BJ (cell line): ENCODE data around the gene RNF208. TPM values are rescaled to one million over a fixed set of nuclear protein-coding genes. Genes with fewer than 3 reads are reported as not detected.
A peak's percentile ranks its signal among the peaks of the same experiment; 100 is the strongest.

Experiments
- CTCF ChIA-PET: fragments of 350-600 bp; formaldehyde crosslinking; extraction: SDS; loops from one replicate; lab custom pipeline; 2021; ENCODE audit warnings: antibody characterized with exemption, inconsistent platforms; lab: Yijun Ruan, JAX
- POLR2A ChIA-PET: fragments of 300-600 bp; sonication (Branson Sonifier 250); formaldehyde crosslinking; extraction: SDS; loops from one replicate; lab custom pipeline; 2021; ENCODE audit warnings: antibody characterized with exemption; lab: Charles Lee
- DNase-seq: peaks from one replicate; pipeline ENCODE4 v3.0.0-alpha.2; 2011; ENCODE audit warnings: low read depth
- H3K27me3 ChIP-seq: 2 replicates; pipeline ENCODE4 v1.6.0; 2011; ENCODE audit warnings: low read length; ENCODE audit not compliant: control insufficient read depth, insufficient read depth
- H3K36me3 ChIP-seq: 2 replicates; pipeline ENCODE4 v1.5.1; 2011; ENCODE audit warnings: low read length; ENCODE audit not compliant: control insufficient read depth, insufficient read depth
- H3K4me3 ChIP-seq: 2 replicates; pipeline ENCODE4 v1.5.1; 2011; ENCODE audit warnings: low read depth, mild to moderate bottlenecking, control low read depth, low read length
- polyA plus RNA-seq: library from polyadenylated mRNA; depleted of rRNA; stranded (reverse); fragments of >200 nt; gene quantifications from 2 replicates; pipeline ENCODE4 v1.2.3, GENCODE V29; 2011
- TF ChIP-seq, protein P1 (sequence below): IDR thresholded peaks from 2 replicates; pipeline ENCODE4 v1.5.1; 2011; ENCODE audit warnings: low read depth, mild to moderate bottlenecking, control low read depth, inconsistent platforms, low read length, moderate library complexity; ENCODE audit not compliant: insufficient read depth

Gene RNF208
- polyA plus RNA-seq, 1 experiment = 0.39 TPM

DNA sequence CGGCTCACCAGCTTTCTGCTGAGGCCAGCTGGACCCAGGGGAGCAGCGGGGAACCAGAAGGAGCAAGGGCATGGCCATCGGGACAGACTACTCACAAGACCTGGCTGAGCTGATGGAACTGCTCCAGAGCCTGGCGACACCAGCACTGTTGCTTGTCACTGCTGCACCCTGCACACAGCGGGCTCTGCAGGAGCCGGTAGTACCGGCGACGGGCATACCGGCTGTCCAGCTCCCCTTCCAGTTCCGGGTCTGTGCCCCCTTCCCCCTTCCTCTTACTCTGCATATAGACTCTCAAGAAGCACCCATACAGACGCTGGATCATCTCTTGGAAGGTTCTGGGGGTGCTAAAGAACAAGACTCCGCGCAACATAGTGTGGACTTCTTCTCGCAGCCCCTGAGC lies 34.7 kb downstream of the RNF208 start:
- POLR2A ChIA-PET = no interaction called here
- peaks cover 43% of the 10 kb centered on the region for H3K36me3 ChIP-seq
- CTCF ChIA-PET = interaction anchor here (0.8 to 1.4 kb wide), 4 partner anchors 10 to 359 kb away, joined by 3 to 5 read pairs (median 4); partner anchors contain the start of gene TMEM210
- peak overlapping the region; percentile 98 for H3K4me3 ChIP-seq
- no peak for DNase-seq
- no peaks in the 10 kb centered on the region for H3K27me3 ChIP-seq
- TF ChIP-seq, protein P1, sequence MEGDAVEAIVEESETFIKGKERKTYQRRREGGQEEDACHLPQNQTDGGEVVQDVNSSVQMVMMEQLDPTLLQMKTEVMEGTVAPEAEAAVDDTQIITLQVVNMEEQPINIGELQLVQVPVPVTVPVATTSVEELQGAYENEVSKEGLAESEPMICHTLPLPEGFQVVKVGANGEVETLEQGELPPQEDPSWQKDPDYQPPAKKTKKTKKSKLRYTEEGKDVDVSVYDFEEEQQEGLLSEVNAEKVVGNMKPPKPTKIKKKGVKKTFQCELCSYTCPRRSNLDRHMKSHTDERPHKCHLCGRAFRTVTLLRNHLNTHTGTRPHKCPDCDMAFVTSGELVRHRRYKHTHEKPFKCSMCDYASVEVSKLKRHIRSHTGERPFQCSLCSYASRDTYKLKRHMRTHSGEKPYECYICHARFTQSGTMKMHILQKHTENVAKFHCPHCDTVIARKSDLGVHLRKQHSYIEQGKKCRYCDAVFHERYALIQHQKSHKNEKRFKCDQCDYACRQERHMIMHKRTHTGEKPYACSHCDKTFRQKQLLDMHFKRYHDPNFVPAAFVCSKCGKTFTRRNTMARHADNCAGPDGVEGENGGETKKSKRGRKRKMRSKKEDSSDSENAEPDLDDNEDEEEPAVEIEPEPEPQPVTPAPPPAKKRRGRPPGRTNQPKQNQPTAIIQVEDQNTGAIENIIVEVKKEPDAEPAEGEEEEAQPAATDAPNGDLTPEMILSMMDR = no peak

- Histone ChIP-seq H3K36me3 (peaks cover 42% of the 10 kb centered on the region), H3K27me3 (no peaks in the 10 kb centered on the region), H3K4me3 (no peak overlapping the region)
- ChIA-PET POLR2A (no interaction called here), CTCF (no interaction called here)
- TF ChIP-seq, protein P1 = no peak
- DNase-seq = no peak
Measured at GRCh38 chr9:137186385-137186784, 35.7 kb downstream of the RNF208 start.

- POLR2A ChIA-PET = no interaction called here
- CTCF ChIA-PET = no interaction called here
Measured at GRCh38 chr9:137185921-137186320, 36.1 kb downstream of the RNF208 start.

DNA sequence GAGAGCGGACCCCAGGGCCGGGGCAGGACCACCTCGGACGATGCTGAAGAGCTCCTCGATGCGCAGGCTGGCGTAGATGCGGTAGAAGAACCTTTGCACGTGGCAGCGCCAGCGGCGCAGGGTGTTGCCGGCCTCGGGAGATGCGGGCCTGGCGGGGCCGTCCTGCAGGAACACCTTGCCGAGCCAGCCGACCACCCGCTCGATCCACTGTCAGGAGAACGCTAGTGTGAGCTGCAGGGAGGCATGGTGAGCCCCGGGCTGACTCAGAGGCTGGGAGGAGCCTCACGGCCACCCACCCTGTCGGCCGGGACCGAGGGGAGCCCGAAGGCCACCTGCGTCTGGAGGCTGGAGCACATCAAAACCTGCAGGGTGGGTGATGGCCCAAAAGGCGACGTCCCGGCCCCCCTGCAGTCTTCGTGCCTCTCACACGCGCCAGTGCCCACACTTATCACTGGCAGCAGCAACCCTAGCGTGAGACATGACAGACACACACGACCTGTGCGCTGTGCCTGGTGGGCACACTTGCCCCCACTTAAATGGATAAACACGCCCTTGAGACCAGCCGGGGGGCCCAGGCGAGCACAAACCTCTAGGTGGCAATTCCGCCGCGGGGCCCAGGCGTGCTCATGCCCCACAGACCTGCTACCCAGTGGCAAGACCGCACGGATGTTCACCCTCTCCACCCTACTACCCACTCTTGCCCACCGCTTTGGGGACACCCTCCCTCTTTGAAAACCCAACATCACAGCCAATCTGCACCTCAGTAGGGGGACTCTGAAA lies 37.0 kb downstream of the RNF208 start:
- TF ChIP-seq, protein P1 = no peak
- H3K27me3 ChIP-seq = no peaks in the 10 kb centered on the region
- H3K36me3 ChIP-seq = peaks cover 36% of the 10 kb centered on the region
- ChIA-PET CTCF (interaction anchor here (1.4 kb wide), 1 partner anchor 9 kb away, joined by 3 read pairs; no protein-coding TSS in a partner anchor), POLR2A (no interaction called here)
- DNase-seq = no peak
- no peak overlapping the region for H3K4me3 ChIP-seq

More at GRCh38 chr9:137185921-137186320, 36.1 kb downstream of the RNF208 start:
- Histone ChIP-seq H3K36me3 (peaks cover 41% of the 10 kb centered on the region), H3K4me3 (no peak overlapping the region), H3K27me3 (no peaks in the 10 kb centered on the region)
- TF ChIP-seq, protein P1 = no peak
- no peak for DNase-seq

DNA sequence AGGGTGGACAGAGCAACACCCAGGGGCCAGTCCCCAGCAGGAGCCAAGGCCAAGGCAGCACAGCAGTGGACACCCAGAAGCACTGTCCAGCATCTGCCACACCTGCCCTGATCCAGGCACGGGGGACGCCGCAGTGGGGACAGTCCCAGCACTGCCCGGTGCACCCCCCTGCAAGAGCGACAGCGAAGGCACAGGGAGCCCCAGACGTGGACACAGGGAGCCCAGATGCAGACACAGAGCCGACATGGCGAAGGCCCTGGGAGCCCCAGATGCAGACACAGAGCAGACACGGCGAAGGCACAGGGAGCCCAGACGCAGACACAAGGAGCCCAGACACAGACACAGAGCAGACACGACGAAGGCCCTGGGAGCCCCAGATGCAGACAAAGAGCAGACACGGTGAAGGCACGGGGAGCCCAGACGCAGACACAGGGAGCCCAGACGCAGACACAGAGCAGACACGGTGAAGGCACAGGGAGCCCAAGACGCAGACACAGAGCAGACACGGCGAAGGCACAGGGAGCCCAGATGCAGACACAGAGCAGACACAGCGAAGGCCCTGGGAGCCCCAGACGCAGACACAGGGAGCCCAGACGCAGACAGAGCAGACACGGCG lies 38.0 kb downstream of the RNF208 start:
- Histone ChIP-seq H3K27me3 (no peaks in the 10 kb centered on the region), H3K36me3 (peaks cover 33% of the 10 kb centered on the region), H3K4me3 (no peak overlapping the region)
- ChIA-PET POLR2A (interaction anchor here (0.5 kb wide), 1 partner anchor 39 kb away, joined by 6 read pairs; no protein-coding TSS in a partner anchor), CTCF (interaction anchor here (1.4 kb wide), 1 partner anchor 8 kb away, joined by 3 read pairs; no protein-coding TSS in a partner anchor)
- TF ChIP-seq, protein P1 = no peak
- DNase-seq = no peak
